Ishikawa (cell line): ENCODE measurements around the gene LPCAT1.

Source experiments
- CEBPB ChIP-seq: IDR thresholded peaks from 2 replicates; pipeline ENCODE4 v1.6.1; 2012
- CREB1 ChIP-seq: IDR thresholded peaks from 2 replicates; pipeline ENCODE4 v1.6.1; 2012; ENCODE audit warnings: low read depth
- EGR1 ChIP-seq: IDR thresholded peaks from 2 replicates; pipeline ENCODE4 v1.6.1; 2012
- EP300 ChIP-seq: IDR thresholded peaks from 2 replicates; pipeline ENCODE4 v1.6.1; 2012; ENCODE audit warnings: borderline replicate concordance
- FOXM1 ChIP-seq: IDR thresholded peaks from 2 replicates; pipeline ENCODE4 v1.6.1; 2012; ENCODE audit warnings: low read depth, borderline replicate concordance
- MAX ChIP-seq: IDR thresholded peaks from 2 replicates; pipeline ENCODE4 v1.6.1; 2012
- NFIC ChIP-seq: IDR thresholded peaks from 2 replicates; pipeline ENCODE4 v1.6.1; 2012
- RAD21 ChIP-seq: IDR thresholded peaks from 2 replicates; pipeline ENCODE4 v1.6.1; 2012; ENCODE audit warnings: low read depth
- REST ChIP-seq: IDR thresholded peaks from 2 replicates; pipeline ENCODE4 v1.6.1; 2012; ENCODE audit warnings: low read depth, mild to moderate bottlenecking
- TAF1 ChIP-seq: IDR thresholded peaks from 2 replicates; pipeline ENCODE4 v1.6.1; 2012; ENCODE audit warnings: low read depth, mild to moderate bottlenecking
- TCF12 ChIP-seq: IDR thresholded peaks from 2 replicates; pipeline ENCODE4 v1.6.1; 2012; ENCODE audit warnings: low read depth
- TEAD4 ChIP-seq: IDR thresholded peaks from 2 replicates; pipeline ENCODE4 v1.6.1; 2012
- USF1 ChIP-seq: IDR thresholded peaks from 2 replicates; pipeline ENCODE4 v1.6.1; 2012
- YY1 ChIP-seq: IDR thresholded peaks from 2 replicates; pipeline ENCODE4 v1.6.1; 2012; ENCODE audit warnings: low read depth
- ZBTB7A ChIP-seq: IDR thresholded peaks from 2 replicates; pipeline ENCODE4 v1.6.1; 2012; ENCODE audit warnings: low read depth

Gene LPCAT1

GRCh38 chr5:1553539-1554409, 30.0 kb upstream of the LPCAT1 start:
- TF ChIP-seq TAF1 (no peak), TCF12 (no peak), NFIC (no peak), TEAD4 (no peak), MAX (no peak), FOXM1 (no peak), YY1 (no peak), ZBTB7A (no peak), REST (no peak), USF1 (no peak), EGR1 (no peak), RAD21 (no peak), CEBPB (no peak), EP300 (no peak), CREB1 (no peak)

- TF ChIP-seq CREB1 (no peak), TEAD4 (no peak), EGR1 (no peak), TAF1 (no peak), RAD21 (no peak), NFIC (no peak)
Observed at GRCh38 chr5:1552521-1553255, 28.9 kb upstream of the LPCAT1 start.

GRCh38 chr5:1551426-1552301, 27.9 kb upstream of the LPCAT1 start:
- TF ChIP-seq CEBPB (no peak), TEAD4 (no peak), EGR1 (no peak), EP300 (no peak), CREB1 (no peak), USF1 (no peak)

- TF ChIP-seq EP300 (no peak), TCF12 (no peak), MAX (no peak), FOXM1 (no peak), REST (no peak), EGR1 (no peak), USF1 (no peak), YY1 (no peak), NFIC (no peak), TAF1 (no peak), CREB1 (no peak), TEAD4 (no peak), RAD21 (no peak), CEBPB (no peak), ZBTB7A (no peak)
Observed at GRCh38 chr5:1550287-1551076, 26.7 kb upstream of the LPCAT1 start.
